Astrocyte (in vitro differentiated cells and primary cell): ENCODE results near the gene EPN3.

Experiments used
- EZH2 ChIP-seq: IDR thresholded peaks from 2 replicates; pipeline ENCODE4 v1.6.1; 2012; ENCODE audit warnings: mild to moderate bottlenecking, low read length, inconsistent platforms; ENCODE audit not compliant: insufficient read depth
- TF ChIP-seq, protein P1 (sequence below): IDR thresholded peaks from 2 replicates; pipeline ENCODE4 v1.5.1; 2011; ENCODE audit warnings: low read depth, mild to moderate bottlenecking, inconsistent platforms, low read length, moderate library complexity; ENCODE audit not compliant: insufficient read depth

DNA sequence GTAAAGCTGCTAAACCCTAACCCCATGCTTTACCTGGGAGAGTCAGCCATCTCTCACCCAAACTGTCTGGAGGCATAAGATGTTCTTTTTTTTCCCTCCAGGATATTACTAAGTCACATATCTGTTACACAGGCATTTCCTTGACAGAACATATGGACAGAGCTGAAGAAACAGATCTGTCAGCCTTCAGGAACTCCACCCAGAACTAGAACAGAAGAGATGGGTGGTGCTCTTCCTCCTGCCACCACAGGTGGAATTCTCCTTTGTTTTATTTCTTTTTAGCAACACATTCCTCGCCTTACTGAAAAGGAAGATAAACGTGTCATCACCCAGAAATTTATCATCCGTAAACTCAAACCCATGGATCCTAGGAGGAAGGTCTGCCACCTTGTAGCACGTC, 15.5 kb upstream of the EPN3 start:
- TF ChIP-seq, protein P1, sequence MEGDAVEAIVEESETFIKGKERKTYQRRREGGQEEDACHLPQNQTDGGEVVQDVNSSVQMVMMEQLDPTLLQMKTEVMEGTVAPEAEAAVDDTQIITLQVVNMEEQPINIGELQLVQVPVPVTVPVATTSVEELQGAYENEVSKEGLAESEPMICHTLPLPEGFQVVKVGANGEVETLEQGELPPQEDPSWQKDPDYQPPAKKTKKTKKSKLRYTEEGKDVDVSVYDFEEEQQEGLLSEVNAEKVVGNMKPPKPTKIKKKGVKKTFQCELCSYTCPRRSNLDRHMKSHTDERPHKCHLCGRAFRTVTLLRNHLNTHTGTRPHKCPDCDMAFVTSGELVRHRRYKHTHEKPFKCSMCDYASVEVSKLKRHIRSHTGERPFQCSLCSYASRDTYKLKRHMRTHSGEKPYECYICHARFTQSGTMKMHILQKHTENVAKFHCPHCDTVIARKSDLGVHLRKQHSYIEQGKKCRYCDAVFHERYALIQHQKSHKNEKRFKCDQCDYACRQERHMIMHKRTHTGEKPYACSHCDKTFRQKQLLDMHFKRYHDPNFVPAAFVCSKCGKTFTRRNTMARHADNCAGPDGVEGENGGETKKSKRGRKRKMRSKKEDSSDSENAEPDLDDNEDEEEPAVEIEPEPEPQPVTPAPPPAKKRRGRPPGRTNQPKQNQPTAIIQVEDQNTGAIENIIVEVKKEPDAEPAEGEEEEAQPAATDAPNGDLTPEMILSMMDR: no peak
- TF ChIP-seq EZH2: no peak
